H1 (cell line): ENCODE data around the gene KDM6A. TPM values are rescaled to one million over a fixed set of nuclear protein-coding genes. Genes with fewer than 3 reads are reported as not detected.

Source experiments
- CTCF ChIA-PET: fragments of 300-600 bp; sonication (Branson Sonifier 250); formaldehyde crosslinking; loops from one replicate; lab custom pipeline; 2021; ENCODE audit not compliant: partially characterized antibody; lab: Charles Lee
- POLR2A ChIA-PET: fragments of 300-600 bp; sonication (Branson Sonifier 250); formaldehyde crosslinking; loops from one replicate; lab custom pipeline; 2021; ENCODE audit warnings: inconsistent platforms; ENCODE audit not compliant: partially characterized antibody; lab: Charles Lee
- DNase-seq, 2 experiments: peaks; one replicate each; pipeline versions ENCODE4 v3.0.0 to v3.0.0-alpha.2; 2010 to 2022; ENCODE audit warnings: low spot score in 2 of 2, low read depth in 1 of 2, mixed read lengths in 1 of 2
- FAIRE-seq: peaks from 2 replicates; lab custom pipeline; 2011; peaks lifted over from hg19 to GRCh38; lab: Jason Lieb, UNC
- H2AFZ ChIP-seq: 2 replicates; pipeline ENCODE4 v1.8.1; 2012; ENCODE audit warnings: low read length, inconsistent platforms
- H2AK5ac ChIP-seq: 2 replicates; pipeline ENCODE4 v1.6.1; 2013; ENCODE audit warnings: low read depth, low read length
- H2BK120ac ChIP-seq: replicated peaks from 2 replicates; pipeline ENCODE3; 2013; ENCODE audit warnings: low read depth, low read length, inconsistent platforms
- H2BK12ac ChIP-seq: 2 replicates; pipeline ENCODE4 v1.6.1; 2013; ENCODE audit warnings: low read depth, low read length
- H2BK15ac ChIP-seq: 2 replicates; pipeline ENCODE4 v1.6.1; 2013; ENCODE audit warnings: low read length
- H2BK20ac ChIP-seq: 2 replicates; pipeline ENCODE4 v1.6.1; 2013; ENCODE audit warnings: low read length
- H2BK5ac ChIP-seq: 2 replicates; pipeline ENCODE4 v1.6.1; 2013; ENCODE audit warnings: low read depth, low read length
- H3K14ac ChIP-seq: 2 replicates; pipeline ENCODE4 v1.6.1; 2013; ENCODE audit warnings: inconsistent platforms; ENCODE audit not compliant: insufficient read length
- H3K18ac ChIP-seq: 2 replicates; pipeline ENCODE4 v1.6.1; 2013; ENCODE audit warnings: low read length; ENCODE audit errors: extremely low read depth
- H3K23ac ChIP-seq: 2 replicates; pipeline ENCODE4 v1.6.1; 2013; ENCODE audit warnings: inconsistent platforms; ENCODE audit not compliant: insufficient read length
- H3K23me2 ChIP-seq: 2 replicates; pipeline ENCODE4 v1.6.1; 2013; ENCODE audit warnings: low read depth, low read length
- H3K27ac ChIP-seq: 2 replicates; pipeline ENCODE4 v1.6.1; 2011; ENCODE audit warnings: low read depth, low read length, inconsistent platforms
- H3K27me3 ChIP-seq, 4 experiments: replicated peaks in 1 of 4; 1 replicate in 1 of 4; 2 replicates in 3 of 4; pipeline versions ENCODE4 v1.6.1 to v1.8.1; 2011 to 2013; ENCODE audit warnings: low read length in 3 of 4, mild to moderate bottlenecking in 3 of 4, inconsistent platforms in 2 of 4, mixed read lengths in 2 of 4, moderate library complexity in 1 of 4; ENCODE audit not compliant: control insufficient read depth in 3 of 4, insufficient read depth in 3 of 4; ENCODE audit errors: extremely low read depth in 1 of 4
- H3K36me3 ChIP-seq, 4 experiments: 2 replicates each; pipeline versions ENCODE4 v1.6.1 to v1.8.1; 2011 to 2013; ENCODE audit warnings: mild to moderate bottlenecking in 4 of 4, low read length in 3 of 4, moderate library complexity in 2 of 4, control low read depth in 1 of 4, inconsistent platforms in 1 of 4; ENCODE audit not compliant: insufficient read depth in 4 of 4, control insufficient read depth in 2 of 4
- H3K4ac ChIP-seq: replicated peaks from 2 replicates; pipeline ENCODE3; 2013; ENCODE audit warnings: low read length, low read depth, mixed read lengths, inconsistent platforms; ENCODE audit not compliant: insufficient read length
- H3K4me1 ChIP-seq, 4 experiments: replicated peaks in 1 of 4; 1 replicate in 1 of 4; 2 replicates in 3 of 4; pipeline versions ENCODE4 v1.6.1 to v1.8.1; 2011 to 2013; ENCODE audit warnings: low read length in 3 of 4, inconsistent platforms in 2 of 4, mixed read lengths in 1 of 4; ENCODE audit not compliant: insufficient read depth in 4 of 4, control insufficient read depth in 3 of 4
- H3K4me2 ChIP-seq, 2 experiments: 2 replicates each; pipeline versions ENCODE4 v1.6.1 to v1.8.1; 2011 to 2013; ENCODE audit warnings: low read depth in 2 of 2, low read length in 2 of 2, control low read depth in 1 of 2, inconsistent platforms in 1 of 2, mild to moderate bottlenecking in 1 of 2; ENCODE audit not compliant: insufficient read depth in 1 of 2
- H3K4me3 ChIP-seq, 4 experiments: fragments of 200-600, 300-600 bp in 1 of 4; sonication (generic), shearing (Covaris generic), sonication (Bioruptor Twin) in 1 of 4; 2 replicates each; pipeline versions ENCODE4 v1.5.1 to v1.8.1; 2011 to 2016; ENCODE audit warnings: low read length in 4 of 4, low read depth in 3 of 4, control low read depth in 2 of 4, inconsistent platforms in 2 of 4, mild to moderate bottlenecking in 2 of 4, mixed read lengths in 1 of 4, moderate library complexity in 1 of 4; ENCODE audit not compliant: insufficient read depth in 2 of 4; ENCODE audit errors: extremely low read depth in 1 of 4
- H3K56ac ChIP-seq: replicated peaks from 2 replicates; pipeline ENCODE3; 2013; ENCODE audit warnings: low read depth, mild to moderate bottlenecking, mixed read lengths, low read length, inconsistent platforms; ENCODE audit not compliant: insufficient read length
- H3K79me1 ChIP-seq: 2 replicates; pipeline ENCODE4 v1.6.1; 2013; ENCODE audit warnings: low read depth, low read length, control low read depth
- H3K79me2 ChIP-seq, 2 experiments: 2 replicates each; pipeline versions ENCODE4 v1.6.1 to v1.8.1; 2012 to 2013; ENCODE audit warnings: low read length in 2 of 2, mild to moderate bottlenecking in 2 of 2, inconsistent platforms in 1 of 2; ENCODE audit not compliant: insufficient read depth in 2 of 2, control insufficient read depth in 1 of 2
- H3K9ac ChIP-seq, 4 experiments: replicated peaks in 1 of 4; 1 replicate in 1 of 4; 2 replicates in 3 of 4; pipeline versions ENCODE4 v1.6.1 to v1.8.1; 2011 to 2013; ENCODE audit warnings: low read depth in 3 of 4, low read length in 3 of 4, control low read depth in 2 of 4, mild to moderate bottlenecking in 2 of 4, moderate library complexity in 2 of 4, inconsistent platforms in 1 of 4; ENCODE audit errors: extremely low read depth in 1 of 4
- H3K9me3 ChIP-seq, 2 experiments: 2 replicates each; pipeline versions ENCODE4 v1.6.1 to v1.8.1; 2012 to 2013; ENCODE audit warnings: mild to moderate bottlenecking in 2 of 2, moderate library complexity in 2 of 2, control low read depth in 1 of 2, inconsistent platforms in 1 of 2, low read depth in 1 of 2, low read length in 1 of 2, mixed read lengths in 1 of 2; ENCODE audit not compliant: insufficient read depth in 2 of 2
- H4K20me1 ChIP-seq, 2 experiments: replicated peaks in 1 of 2; 2 replicates each; pipeline versions ENCODE3 to v1.8.1; 2011 to 2013; ENCODE audit warnings: inconsistent platforms in 2 of 2, low read length in 2 of 2, mild to moderate bottlenecking in 1 of 2; ENCODE audit not compliant: insufficient read depth in 2 of 2, control insufficient read depth in 1 of 2
- H4K5ac ChIP-seq: 2 replicates; pipeline ENCODE4 v1.6.1; 2013; ENCODE audit warnings: low read length, low read depth, mixed read lengths, inconsistent platforms; ENCODE audit not compliant: insufficient read length
- H4K8ac ChIP-seq: 2 replicates; pipeline ENCODE4 v1.8.0; 2013; ENCODE audit warnings: mild to moderate bottlenecking, moderate library complexity, low read length, inconsistent platforms; ENCODE audit not compliant: insufficient read depth; ENCODE audit errors: extremely low read depth
- H4K91ac ChIP-seq: replicated peaks from 2 replicates; pipeline ENCODE3; 2013; ENCODE audit warnings: low read length, mixed read lengths, inconsistent platforms; ENCODE audit not compliant: insufficient read length
- CHD2 ChIP-seq: IDR thresholded peaks from 2 replicates; pipeline ENCODE4 v1.6.1; 2012; ENCODE audit warnings: low read length, improper control_type of control experiment
- CREB1 ChIP-seq: IDR thresholded peaks from 2 replicates; pipeline ENCODE4 v1.6.1; 2012; ENCODE audit warnings: inconsistent platforms
- CTBP2 ChIP-seq: IDR thresholded peaks from 2 replicates; pipeline ENCODE4 v1.7.0; 2011; ENCODE audit warnings: borderline replicate concordance, mild to moderate bottlenecking, moderate library complexity, mixed read lengths, low read length; ENCODE audit not compliant: insufficient read depth, insufficient read length
- EZH2 ChIP-seq: fragments of 200-600 bp; sonication (generic); IDR thresholded peaks from 2 replicates; pipeline ENCODE4 v1.7.1; 2012; ENCODE audit warnings: low read depth, mild to moderate bottlenecking, moderate library complexity, low read length, inconsistent platforms; ENCODE audit not compliant: severe bottlenecking
- HDAC6 ChIP-seq: IDR thresholded peaks from one replicate; pipeline ENCODE4 v1.7.1; 2012; ENCODE audit warnings: low read depth, mild to moderate bottlenecking, inconsistent platforms, low read length, moderate library complexity
- NRF1 ChIP-seq: IDR thresholded peaks from 2 replicates; pipeline ENCODE4 v1.6.1; 2011; ENCODE audit warnings: mild to moderate bottlenecking, low read depth, low read length, improper control_type of control experiment
- PHF8 ChIP-seq: fragments of 200-600 bp; sonication (generic); conservative IDR thresholded peaks from 2 replicates; pipeline ENCODE4 v1.7.1; 2012; ENCODE audit warnings: low read depth, mild to moderate bottlenecking, inconsistent platforms, low read length, moderate library complexity
- RAD21 ChIP-seq, 2 experiments: IDR thresholded peaks in 1 of 2; conservative IDR thresholded peaks in 1 of 2; 2 replicates each; pipeline ENCODE4 v1.6.1; 2011; ENCODE audit warnings: low read depth in 2 of 2, low read length in 2 of 2, improper control_type of control experiment in 1 of 2, inconsistent platforms in 1 of 2, mild to moderate bottlenecking in 1 of 2, moderate library complexity in 1 of 2
- RBBP5 ChIP-seq: IDR thresholded peaks from 2 replicates; pipeline ENCODE4 v1.7.1; 2012; ENCODE audit warnings: low read depth, mild to moderate bottlenecking, inconsistent platforms, low read length, moderate library complexity, borderline replicate concordance
- SIRT6 ChIP-seq: IDR thresholded peaks from one replicate; pipeline ENCODE4 v1.7.1; 2012; ENCODE audit warnings: low read length, inconsistent platforms
- SP2 ChIP-seq: IDR thresholded peaks from 2 replicates; pipeline ENCODE4 v1.6.1; 2012; ENCODE audit warnings: mild to moderate bottlenecking, low read length, inconsistent platforms
- SP4 ChIP-seq: IDR thresholded peaks from 2 replicates; pipeline ENCODE4 v1.6.1; 2012; ENCODE audit warnings: low read length, inconsistent platforms
- SUZ12 ChIP-seq: fragments of 200-600 bp; sonication (generic); IDR thresholded peaks from 2 replicates; pipeline ENCODE4 v1.6.1; 2012; ENCODE audit warnings: mild to moderate bottlenecking, inconsistent platforms, low read length, moderate library complexity, mixed read lengths
- TAF7 ChIP-seq: optimal IDR thresholded peaks from 2 replicates; pipeline ENCODE3; 2011; ENCODE audit warnings: low read depth, mild to moderate bottlenecking, inconsistent platforms, low read length, moderate library complexity, borderline replicate concordance
- WGBS, 2 experiments: shearing (Covaris generic) in 1 of 2; methylation state at CpG; one replicate each; pipeline versions ENCODE4 v1.1.6 to v1.1.7; 2013 to 2015; ENCODE audit warnings: low lambda C conversion rate in 2 of 2, mixed read lengths in 2 of 2, inconsistent platforms in 1 of 2, low coverage in 1 of 2, missing lambda C conversion rate in 1 of 2; ENCODE audit not compliant: insufficient replicate concordance in 2 of 2, insufficient coverage in 1 of 2, insufficient read length in 1 of 2; ENCODE audit errors: extremely low coverage in 1 of 2, missing lambda C conversion rate in 1 of 2; 5-methylcytosine and 5-hydroxymethylcytosine counted together
- polyA plus RNA-seq, 7 experiments: library from polyadenylated mRNA; depleted of rRNA in 3 of 7; stranded (reverse) in 5 of 7; unstranded in 2 of 7; fragments of >200 nt in 5 of 7; fragments of 200-250 nt in 2 of 7; gene quantifications; 1 replicate in 5 of 7; 2 replicates in 1 of 7; 4 replicates in 1 of 7; pipeline versions ENCODE4 v1.2.1 to v1.2.3, GENCODE V29; 2011 to 2013; ENCODE audit warnings: missing spikeins in 2 of 7, mixed read lengths in 2 of 7
- total RNA-seq: library from RNA; stranded (reverse); fragmentation: NEBNext Ultra II Directional; extraction: Animal tissue kit (Norgen Biotek cat#: 25700); gene quantifications from 2 replicates; pipeline ENCODE4 v1.2.1, GENCODE V29; 2021

Gene KDM6A
- total and polyA plus RNA-seq, 2 of the 8 experiments (the other 6 are each of a cell fraction or from before 2014, with no cell fraction given), result 43.5 to 58.4 TPM

DNA sequence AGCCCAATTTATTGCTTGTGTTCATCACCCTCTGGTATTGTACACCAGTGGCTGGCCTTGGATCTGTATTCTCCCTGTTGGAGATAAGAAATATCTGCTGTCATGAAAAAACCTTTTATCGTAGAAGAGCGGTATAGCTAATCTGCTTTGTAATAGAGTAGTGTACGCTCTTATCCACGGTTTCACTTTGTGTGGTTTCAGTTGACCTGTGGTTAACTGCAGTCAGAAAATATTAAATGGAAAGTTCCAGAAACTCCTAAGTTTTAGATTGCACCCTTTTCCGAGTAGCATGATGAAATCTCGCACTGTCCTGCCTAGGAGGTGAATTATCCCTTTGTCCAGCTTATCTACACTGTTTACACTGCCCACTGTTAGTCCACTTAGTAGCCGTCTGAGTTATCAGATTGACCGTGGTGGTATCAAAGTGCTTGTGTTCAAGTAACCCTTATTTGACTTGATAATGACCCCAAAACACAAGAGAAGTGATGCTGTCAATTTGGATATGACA, 42.4 kb downstream of the KDM6A start:
- Histone ChIP-seq H3K4me1 (no peaks in the 10 kb centered on the region), H4K91ac (no peak overlapping the region), H3K79me2 (peaks cover 5 to 83% of the 10 kb centered on the region in 2 experiments; a peak in 3 of 4 replicates), H3K9ac (no peak overlapping the region), H3K27me3 (no peaks in the 10 kb centered on the region), H3K23me2 (no peaks in the 10 kb centered on the region), H3K9me3 (peaks cover 0 to 10% of the 10 kb centered on the region in 2 experiments; a peak in 1 of 4 replicates), H3K56ac (no peak overlapping the region), H4K20me1 (no peaks in the 10 kb centered on the region), H3K4me3 (no peak overlapping the region), H4K5ac (no peak overlapping the region), H2BK15ac (no peak overlapping the region), H2BK12ac (no peak overlapping the region), H3K36me3 (peaks cover 0 to 4% (median 0%) of the 10 kb centered on the region in 4 experiments; a peak in 1 of 8 replicates), H2AK5ac (no peak overlapping the region), H3K14ac (no peak overlapping the region), H2AFZ (no peak overlapping the region), H3K27ac (no peak overlapping the region), H2BK5ac (no peak overlapping the region), H4K8ac (no peak overlapping the region), H3K18ac (no peak overlapping the region), H2BK20ac (no peak overlapping the region), H3K4ac (no peak overlapping the region), H3K79me1 (no peaks in the 10 kb centered on the region; the same call in 1 of the 2 replicates), H3K4me2 (no peak overlapping the region), H3K23ac (no peak overlapping the region), H2BK120ac (no peak overlapping the region)
- 94% methylated on average over 8 of the region's 8 CpGs; no CpG with 5 or more reads in 1 of the 2 experiments for WGBS, 2 experiments
- CTCF ChIA-PET, result no interaction called here
- no peak for DNase-seq
- POLR2A ChIA-PET, result interaction anchor here (0.7 kb wide), 1 partner anchor 35 kb away, joined by 3 read pairs; no protein-coding TSS in a partner anchor
- no peak for FAIRE-seq
- TF ChIP-seq RAD21 (IDR thresholded peaks at IDR 0.05 in 1 of 2, conservative IDR thresholded peaks at IDR 0.05 in 1 of 2; ENCODE audit: low read depth in 2 of 2, low read length in 2 of 2) (no peak), RBBP5 (no peak), SP2 (no peak), SP4 (no peak), CHD2 (no peak), HDAC6 (no peak), SUZ12 (no peak), CREB1 (no peak), TAF7 (no peak), NRF1 (no peak), PHF8 (no peak), CTBP2 (no peak), SIRT6 (no peak), EZH2 (no peak)
